Nephron (organoid): Measurements from ENCODE around the gene KIF16B.

Experiments used
- H3K27ac Mint-ChIP-seq, 3 experiments: 2 replicates each; pipeline ENCODE4 v1.8.0; 2020; ENCODE audit warnings: mixed read lengths in 3 of 3, mild to moderate bottlenecking in 2 of 3, moderate library complexity in 1 of 3
- H3K27me3 Mint-ChIP-seq: 2 replicates; pipeline ENCODE4 v1.8.0; 2021; ENCODE audit warnings: low read depth, mild to moderate bottlenecking, moderate library complexity, mixed read lengths
- H3K36me3 Mint-ChIP-seq: 2 replicates; pipeline ENCODE4 v1.8.0; 2020; ENCODE audit warnings: low read depth, mixed read lengths
- H3K4me1 Mint-ChIP-seq: 2 replicates; pipeline ENCODE4 v1.8.0; 2020; ENCODE audit warnings: mixed read lengths
- H3K4me3 Mint-ChIP-seq, 3 experiments: 2 replicates each; pipeline ENCODE4 v1.8.0; 2020; ENCODE audit warnings: mild to moderate bottlenecking in 3 of 3, mixed read lengths in 3 of 3, moderate library complexity in 2 of 3
- H3K9me3 Mint-ChIP-seq: 2 replicates; pipeline ENCODE4 v1.8.0; 2020; ENCODE audit warnings: mixed read lengths
- TF ChIP-seq, protein P1 (sequence below), 3 experiments: fragments of 200-600 bp; sonication (generic); IDR thresholded peaks; one replicate each; pipeline ENCODE4 v1.5.0; 2021; ENCODE audit warnings: antibody characterized with exemption in 3 of 3; ENCODE audit not compliant: unreplicated experiment in 3 of 3

KIF16B gene

DNA sequence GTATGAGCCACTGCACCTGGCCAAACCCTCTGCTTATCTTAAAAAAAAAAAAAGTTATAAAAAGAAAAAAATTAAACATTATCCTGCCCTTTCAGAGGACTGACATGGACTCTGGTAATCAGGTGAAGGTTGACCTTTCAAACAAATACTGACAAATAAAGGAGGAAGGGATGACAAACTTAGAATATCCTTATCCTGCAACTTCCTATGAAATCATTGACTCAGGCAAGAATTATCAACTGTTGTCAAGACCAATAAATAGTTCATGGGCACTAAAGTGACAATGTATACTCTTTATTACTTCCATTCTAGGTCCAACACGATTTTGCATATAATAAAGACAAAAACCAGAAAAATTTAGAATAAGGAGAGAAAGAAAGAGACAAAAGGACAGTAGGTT is 117.9 kb downstream of the KIF16B start:
- Mint-ChIP-seq H3K4me1 (peaks cover 44% of the 10 kb centered on the region), H3K27me3 (no peaks in the 10 kb centered on the region), H3K27ac (no peak overlapping the region), H3K4me3 (no peak overlapping the region), H3K36me3 (peaks cover 7% of the 10 kb centered on the region), H3K9me3 (peaks cover 3% of the 10 kb centered on the region)
- TF ChIP-seq, protein P1, sequence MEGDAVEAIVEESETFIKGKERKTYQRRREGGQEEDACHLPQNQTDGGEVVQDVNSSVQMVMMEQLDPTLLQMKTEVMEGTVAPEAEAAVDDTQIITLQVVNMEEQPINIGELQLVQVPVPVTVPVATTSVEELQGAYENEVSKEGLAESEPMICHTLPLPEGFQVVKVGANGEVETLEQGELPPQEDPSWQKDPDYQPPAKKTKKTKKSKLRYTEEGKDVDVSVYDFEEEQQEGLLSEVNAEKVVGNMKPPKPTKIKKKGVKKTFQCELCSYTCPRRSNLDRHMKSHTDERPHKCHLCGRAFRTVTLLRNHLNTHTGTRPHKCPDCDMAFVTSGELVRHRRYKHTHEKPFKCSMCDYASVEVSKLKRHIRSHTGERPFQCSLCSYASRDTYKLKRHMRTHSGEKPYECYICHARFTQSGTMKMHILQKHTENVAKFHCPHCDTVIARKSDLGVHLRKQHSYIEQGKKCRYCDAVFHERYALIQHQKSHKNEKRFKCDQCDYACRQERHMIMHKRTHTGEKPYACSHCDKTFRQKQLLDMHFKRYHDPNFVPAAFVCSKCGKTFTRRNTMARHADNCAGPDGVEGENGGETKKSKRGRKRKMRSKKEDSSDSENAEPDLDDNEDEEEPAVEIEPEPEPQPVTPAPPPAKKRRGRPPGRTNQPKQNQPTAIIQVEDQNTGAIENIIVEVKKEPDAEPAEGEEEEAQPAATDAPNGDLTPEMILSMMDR (IDR thresholded peaks at IDR 0.05; ENCODE audit: unreplicated experiment in 3 of 3), result no peak

DNA sequence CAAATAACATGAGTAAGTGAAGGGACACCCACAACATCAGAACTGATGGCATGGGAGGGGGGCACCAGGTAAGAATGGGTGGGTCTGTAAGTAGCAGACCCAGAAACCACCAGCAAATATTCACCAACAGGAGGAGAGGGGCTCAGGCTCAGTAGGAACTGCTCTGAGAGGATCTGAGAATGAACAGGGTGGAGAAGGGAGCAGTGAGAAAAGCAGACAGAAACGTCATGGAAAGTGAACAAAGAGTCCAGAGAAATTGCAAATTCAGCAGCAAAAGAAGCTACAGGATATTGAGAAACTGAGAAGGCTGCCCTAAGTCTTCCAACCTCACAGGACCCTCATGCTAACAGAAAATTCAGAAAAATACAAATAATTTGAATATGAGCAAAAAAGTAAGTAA is 121.3 kb downstream of the KIF16B start:
- TF ChIP-seq, protein P1 (IDR thresholded peaks at IDR 0.05; ENCODE audit: unreplicated experiment in 3 of 3), result no peak
- no peaks in the 10 kb centered on the region for H3K27me3 Mint-ChIP-seq
- H3K27ac Mint-ChIP-seq, result no peak overlapping the region
- peaks cover 30% of the 10 kb centered on the region for H3K36me3 Mint-ChIP-seq
- H3K4me3 Mint-ChIP-seq, result no peak overlapping the region
- peaks cover 16% of the 10 kb centered on the region for H3K4me1 Mint-ChIP-seq
- H3K9me3 Mint-ChIP-seq, result peaks cover 13% of the 10 kb centered on the region

DNA sequence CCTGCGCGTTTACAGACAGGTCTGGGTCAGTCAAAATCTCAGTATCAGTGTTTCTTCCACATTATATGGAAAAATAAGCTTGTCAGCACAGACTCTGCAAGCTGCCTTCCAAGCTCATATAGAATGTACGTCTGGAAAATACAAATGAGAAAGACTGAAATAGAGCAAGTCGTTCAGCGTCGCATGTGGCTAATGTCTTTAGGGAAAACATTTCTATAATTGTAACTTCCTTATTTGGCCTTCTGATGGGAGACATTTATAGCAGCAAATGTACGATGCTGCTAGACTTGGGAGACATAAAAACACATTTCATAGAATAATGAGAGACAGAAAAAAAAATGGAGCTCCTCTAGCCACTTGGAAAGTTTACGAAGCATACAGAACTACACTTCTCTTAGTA is 122.2 kb downstream of the KIF16B start:
- H3K36me3 Mint-ChIP-seq, result peaks cover 30% of the 10 kb centered on the region

DNA sequence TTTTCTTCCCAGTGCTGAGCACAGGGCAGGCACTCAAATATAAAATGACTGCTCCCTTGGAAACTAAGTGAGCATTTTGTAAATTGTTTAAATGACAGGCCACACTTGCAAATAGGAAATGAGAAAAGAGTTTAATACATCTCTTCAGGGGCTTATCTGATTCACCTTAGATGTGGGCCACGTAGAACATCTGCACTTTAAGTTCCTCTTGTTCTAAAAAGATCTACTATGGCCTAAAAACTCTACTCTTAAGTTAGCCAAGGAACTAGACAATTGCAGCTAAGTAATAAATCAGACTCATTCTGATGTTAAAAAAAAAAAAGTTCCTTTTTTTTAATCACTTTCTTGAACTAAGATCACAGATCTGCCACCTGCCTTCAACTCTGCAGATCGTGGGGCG is 126.3 kb downstream of the KIF16B start:
- H3K4me1 Mint-ChIP-seq, result peaks cover 20% of the 10 kb centered on the region
- H3K9me3 Mint-ChIP-seq, result peaks cover 13% of the 10 kb centered on the region
- no peaks in the 10 kb centered on the region for H3K27me3 Mint-ChIP-seq
- H3K4me3 Mint-ChIP-seq, result no peak overlapping the region
- TF ChIP-seq, protein P1 (IDR thresholded peaks at IDR 0.05; ENCODE audit: unreplicated experiment in 3 of 3), result no peak
- H3K27ac Mint-ChIP-seq, result no peak overlapping the region
- H3K36me3 Mint-ChIP-seq, result peaks cover 30% of the 10 kb centered on the region

More for the DNA sequence above, 122.2 kb downstream of the KIF16B start:
- Mint-ChIP-seq H3K9me3 (peaks cover 13% of the 10 kb centered on the region), H3K27ac (peak overlapping the region in 1 of 3 experiments; percentile 22), H3K4me1 (peaks cover 16% of the 10 kb centered on the region), H3K27me3 (no peaks in the 10 kb centered on the region), H3K4me3 (no peak overlapping the region)
- TF ChIP-seq, protein P1 (IDR thresholded peaks at IDR 0.05; ENCODE audit: unreplicated experiment in 3 of 3), result no peak

DNA sequence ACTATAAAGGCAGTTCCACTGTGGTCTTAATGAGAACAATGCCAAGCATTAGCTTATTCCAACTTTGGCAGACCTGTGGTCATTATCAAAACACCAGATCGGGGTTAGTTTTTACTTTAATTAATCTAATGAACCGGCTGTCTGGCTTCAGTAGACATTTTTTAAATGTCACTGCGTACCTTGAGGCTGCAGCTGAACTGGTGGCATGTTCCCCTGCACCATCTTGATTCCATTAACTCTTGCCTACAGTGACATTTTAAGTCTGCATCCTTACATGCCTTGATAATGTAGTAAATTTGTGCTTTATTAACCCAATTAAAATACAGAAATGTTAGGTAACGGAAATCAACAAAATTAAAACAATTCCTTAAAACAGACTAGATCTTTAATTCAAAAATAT is 127.0 kb downstream of the KIF16B start:
- Mint-ChIP-seq H3K4me1 (peaks cover 14% of the 10 kb centered on the region), H3K4me3 (no peak overlapping the region), H3K27ac (no peak overlapping the region), H3K9me3 (peaks cover 13% of the 10 kb centered on the region), H3K27me3 (no peaks in the 10 kb centered on the region), H3K36me3 (peaks cover 33% of the 10 kb centered on the region)
- TF ChIP-seq, protein P1 (IDR thresholded peaks at IDR 0.05; ENCODE audit: unreplicated experiment in 3 of 3), result no peak

DNA sequence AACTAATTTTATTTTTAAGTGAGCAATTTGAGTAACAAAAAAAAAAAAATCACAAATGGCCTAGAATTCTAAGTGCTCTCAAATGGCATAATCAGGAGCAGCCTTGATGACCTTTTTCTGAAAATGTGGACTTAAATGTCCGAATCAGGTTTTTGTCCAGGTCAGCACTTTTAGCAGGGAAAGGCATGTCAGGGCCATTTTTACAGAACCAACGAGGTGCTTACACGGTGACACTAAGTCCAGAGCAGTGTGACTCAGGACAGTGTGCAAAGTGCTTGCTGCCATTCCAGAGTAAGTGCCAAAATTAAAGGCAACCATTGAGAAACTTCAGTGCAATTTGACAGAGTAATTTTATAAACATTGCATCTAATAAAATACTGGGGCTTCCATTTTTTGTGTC is 127.8 kb downstream of the KIF16B start:
- Mint-ChIP-seq H3K27ac (no peak overlapping the region), H3K9me3 (peaks cover 12% of the 10 kb centered on the region), H3K4me3 (no peak overlapping the region), H3K36me3 (peaks cover 36% of the 10 kb centered on the region), H3K4me1 (peaks cover 7% of the 10 kb centered on the region), H3K27me3 (no peaks in the 10 kb centered on the region)
- TF ChIP-seq, protein P1 (IDR thresholded peaks at IDR 0.05; ENCODE audit: unreplicated experiment in 3 of 3), result no peak
